Peyer's patch (tissue), 4 donors: ENCODE data around the gene EIF4G1. TPM values are rescaled to one million over a fixed set of nuclear protein-coding genes. Genes with fewer than 3 reads are reported as not detected.

Experiments used
- DNase-seq, 3 donors: peaks; one replicate each; pipeline ENCODE4 v3.0.0-alpha.2; 2017 to 2019
- H3K27ac ChIP-seq, 4 donors: fragments of 200-600 bp; sonication (generic); one replicate each; pipeline ENCODE4 v1.5.1; 2016 to 2019
- H3K27me3 ChIP-seq, 2 donors: fragments of 200-600 bp; sonication (generic); one replicate each; pipeline ENCODE4 v1.5.1; 2019
- H3K36me3 ChIP-seq, 3 donors: fragments of 200-600 bp; sonication (generic); one replicate each; pipeline ENCODE4 v1.5.1; 2016 to 2019
- H3K4me1 ChIP-seq, 4 donors: fragments of 200-600 bp; sonication (generic); one replicate each; pipeline ENCODE4 v1.5.1; 2016 to 2019
- H3K4me3 ChIP-seq, 4 donors: fragments of 200-600 bp; sonication (generic); 1 replicate in 3 of 4; 2 replicates in 1 of 4; pipeline ENCODE4 v1.5.1; 2016 to 2019; ENCODE audit warnings: mild to moderate bottlenecking in 1 of 4
- H3K9me3 ChIP-seq, 4 donors: fragments of 200-600 bp; sonication (generic); one replicate each; pipeline ENCODE4 v1.5.1; 2016 to 2019; ENCODE audit warnings: mild to moderate bottlenecking in 1 of 4
- CTCF ChIP-seq, 6 experiments: fragments of 450-650 bp in 4 of 6; fragments of 200-600 bp in 2 of 6; sonication (generic) in 1 of 6; IDR thresholded peaks; one replicate each; pipeline ENCODE4 v1.5.1; 2017 to 2019; ENCODE audit warnings: antibody characterized with exemption in 6 of 6, mild to moderate bottlenecking in 3 of 6, moderate library complexity in 1 of 6
- POLR2A ChIP-seq, 2 donors: fragments of 450-650 bp; IDR thresholded peaks; one replicate each; pipeline ENCODE4 v1.5.1; 2017; ENCODE audit warnings: antibody characterized with exemption in 2 of 2, mild to moderate bottlenecking in 2 of 2, moderate library complexity in 2 of 2
- total RNA-seq, 4 donors: library from RNA; depleted of rRNA; stranded (reverse); fragments of >200 nt; gene quantifications; one replicate each; pipeline ENCODE4 v1.1.0, GENCODE V29; 2016

EIF4G1 gene
- total RNA-seq, 4 donors from 2014 or later: 209 to 295 (median 244) TPM

GRCh38 chr3:184308744-184309143, 5.7 kb upstream of the EIF4G1 start:
- Histone ChIP-seq H3K9me3 (no peaks in the 10 kb centered on the region), H3K27me3 (no peaks in the 10 kb centered on the region), H3K36me3 (peaks cover 0 to 62% (median 0%) of the 10 kb centered on the region in 3 donors), H3K4me1 (peaks cover 0 to 8% (median 0%) of the 10 kb centered on the region in 4 donors), H3K4me3 (no peak overlapping the region), H3K27ac (no peak overlapping the region)
- no peak for DNase-seq
- TF ChIP-seq POLR2A (IDR thresholded peaks at IDR 0.05) (no peak), CTCF (IDR thresholded peaks at IDR 0.05) (no peak)

DNA sequence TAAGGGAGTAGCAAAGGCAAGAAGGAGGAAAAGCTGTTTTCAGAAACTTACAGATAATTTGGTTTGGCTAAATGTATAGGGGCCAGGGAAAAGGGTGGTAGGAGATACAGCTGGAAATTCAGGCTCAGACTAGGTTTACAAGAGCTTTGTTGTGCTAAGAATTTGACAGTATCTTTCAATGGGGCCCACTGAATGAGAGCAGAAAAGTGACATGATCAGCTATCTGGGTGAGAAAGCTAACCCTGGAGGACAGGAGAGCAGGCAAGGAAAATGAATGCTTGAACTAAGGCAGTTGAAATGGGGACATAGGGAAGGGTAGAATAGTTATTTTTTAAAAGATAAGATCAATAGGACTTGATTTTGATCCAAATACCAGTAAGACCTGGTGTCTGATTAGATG, 2.8 kb upstream of the EIF4G1 start:
- Histone ChIP-seq H3K4me1 (peaks cover 0 to 15% (median 4%) of the 10 kb centered on the region in 4 donors), H3K27me3 (no peaks in the 10 kb centered on the region), H3K27ac (no peak overlapping the region), H3K36me3 (peaks cover 0 to 33% (median 0%) of the 10 kb centered on the region in 3 donors), H3K4me3 (no peak overlapping the region), H3K9me3 (no peaks in the 10 kb centered on the region)
- TF ChIP-seq CTCF (IDR thresholded peaks at IDR 0.05) (no peak), POLR2A (IDR thresholded peaks at IDR 0.05) (no peak)
- no peak for DNase-seq

GRCh38 chr3:184314700-184315542, 515 bp downstream of the EIF4G1 start:
- peaks cover 0 to 43% (median 4%) of the 10 kb centered on the region in 4 donors for H3K4me1 ChIP-seq

DNA sequence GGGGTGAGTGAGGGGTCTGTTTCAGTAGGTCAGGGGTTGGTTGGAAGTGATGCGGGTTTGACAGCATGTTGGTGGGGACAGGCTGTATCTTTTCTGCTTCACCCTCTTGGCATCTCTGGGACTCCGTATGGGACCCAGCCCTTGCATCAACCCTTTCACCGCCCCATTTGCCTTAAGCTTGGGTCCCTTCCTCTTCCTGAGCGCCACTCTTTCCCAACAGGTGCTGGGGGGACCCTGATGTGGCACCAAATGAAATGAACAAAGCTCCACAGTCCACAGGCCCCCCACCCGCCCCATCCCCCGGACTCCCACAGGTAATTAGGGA, 1.1 kb downstream of the EIF4G1 start:
- DNase-seq: no peak
- H3K36me3 ChIP-seq: peaks cover 0 to 11% (median 0%) of the 10 kb centered on the region in 3 donors
- no peaks in the 10 kb centered on the region for H3K9me3 ChIP-seq
- TF ChIP-seq POLR2A (IDR thresholded peaks at IDR 0.05): no peak
- no peak for TF ChIP-seq CTCF (IDR thresholded peaks at IDR 0.05)
- H3K4me1 ChIP-seq: peaks cover 0 to 48% (median 8%) of the 10 kb centered on the region in 4 donors
- H3K4me3 ChIP-seq: peak overlapping the region; percentile 71 to 97 (median 82)
- peak overlapping the region; percentile 94 to 100 (median 94) for H3K27ac ChIP-seq
- no peaks in the 10 kb centered on the region for H3K27me3 ChIP-seq

More at GRCh38 chr3:184314700-184315542, 515 bp downstream of the EIF4G1 start:
- no peaks in the 10 kb centered on the region for H3K9me3 ChIP-seq
- TF ChIP-seq CTCF (IDR thresholded peaks at IDR 0.05): no peak
- peak; percentile 26 to 30 for TF ChIP-seq POLR2A (IDR thresholded peaks at IDR 0.05)
- peak overlapping the region; percentile 71 to 97 (median 82) for H3K4me3 ChIP-seq
- H3K27ac ChIP-seq: peak overlapping the region; percentile 94 to 100 (median 94)
- H3K27me3 ChIP-seq: no peaks in the 10 kb centered on the region
- H3K36me3 ChIP-seq: peaks cover 0 to 7% (median 0%) of the 10 kb centered on the region in 3 donors
- peak; percentile 70 to 87 (median 86) for DNase-seq

GRCh38 chr3:184315871-184316661, 1.7 kb downstream of the EIF4G1 start:
- Histone ChIP-seq H3K27ac (peak overlapping the region; percentile 94 to 100 (median 94)), H3K9me3 (no peaks in the 10 kb centered on the region), H3K27me3 (no peaks in the 10 kb centered on the region), H3K36me3 (peaks cover 0 to 16% (median 0%) of the 10 kb centered on the region in 3 donors), H3K4me1 (peaks cover 0 to 51% (median 8%) of the 10 kb centered on the region in 4 donors), H3K4me3 (peak overlapping the region; percentile 71 to 97 (median 82))
- DNase-seq: peak in 1 of 3 donors; percentile 62
- TF ChIP-seq CTCF (IDR thresholded peaks at IDR 0.05) (no peak), POLR2A (IDR thresholded peaks at IDR 0.05) (no peak)
